ENCODE data around the gene HSD17B14. TPM values are rescaled to one million over a fixed set of nuclear protein-coding genes. Genes with fewer than 3 reads are reported as not detected.

The HSD17B14 gene
- total RNA-seq, 1 donor from 2014 or later: 1.0 TPM

- Mint-ChIP-seq H3K27me3 (ENCODE audit: unreplicated experiment) (peaks cover 9% of the 10 kb centered on the region), H3K27ac (ENCODE audit: unreplicated experiment) (no peak overlapping the region), H3K9me3 (ENCODE audit: unreplicated experiment) (no peaks in the 10 kb centered on the region), H3K36me3 (ENCODE audit: unreplicated experiment) (no peaks in the 10 kb centered on the region), H3K4me3 (ENCODE audit: unreplicated experiment) (no peak overlapping the region), H3K4me1 (ENCODE audit: low read depth, unreplicated experiment) (no peaks in the 10 kb centered on the region)
- DNase-seq: no peak
- TF ChIP-seq CTCF (IDR thresholded peaks at IDR 0.05; ENCODE audit: partially characterized antibody, unreplicated experiment): no peak
Measured at GRCh38 chr19:48822514-48822913, 13.8 kb downstream of the HSD17B14 start.

GRCh38 chr19:48821633-48822032 lies 14.7 kb downstream of the HSD17B14 start:
- Mint-ChIP-seq H3K27ac (ENCODE audit: unreplicated experiment) (no peak overlapping the region), H3K36me3 (ENCODE audit: unreplicated experiment) (no peaks in the 10 kb centered on the region), H3K4me3 (ENCODE audit: unreplicated experiment) (no peak overlapping the region), H3K9me3 (ENCODE audit: unreplicated experiment) (no peaks in the 10 kb centered on the region), H3K27me3 (ENCODE audit: unreplicated experiment) (peaks cover 9% of the 10 kb centered on the region), H3K4me1 (ENCODE audit: low read depth, unreplicated experiment) (no peaks in the 10 kb centered on the region)
- no peak for DNase-seq
- no peak for TF ChIP-seq CTCF (IDR thresholded peaks at IDR 0.05; ENCODE audit: partially characterized antibody, unreplicated experiment)

GRCh38 chr19:48819366-48819816 lies 16.9 kb downstream of the HSD17B14 start:
- Mint-ChIP-seq H3K27ac (ENCODE audit: unreplicated experiment) (no peak overlapping the region), H3K9me3 (ENCODE audit: unreplicated experiment) (peaks cover 3% of the 10 kb centered on the region), H3K36me3 (ENCODE audit: unreplicated experiment) (no peaks in the 10 kb centered on the region), H3K27me3 (ENCODE audit: unreplicated experiment) (peaks cover 14% of the 10 kb centered on the region), H3K4me3 (ENCODE audit: unreplicated experiment) (no peak overlapping the region), H3K4me1 (ENCODE audit: low read depth, unreplicated experiment) (no peaks in the 10 kb centered on the region)
- no peak for TF ChIP-seq CTCF (IDR thresholded peaks at IDR 0.05; ENCODE audit: partially characterized antibody, unreplicated experiment)
- no peak for DNase-seq

- H3K4me1 Mint-ChIP-seq (ENCODE audit: low read depth, unreplicated experiment): no peaks in the 10 kb centered on the region
- H3K36me3 Mint-ChIP-seq (ENCODE audit: unreplicated experiment): no peaks in the 10 kb centered on the region
- no peak overlapping the region for H3K4me3 Mint-ChIP-seq (ENCODE audit: unreplicated experiment)
- H3K27ac Mint-ChIP-seq (ENCODE audit: unreplicated experiment): no peak overlapping the region
- peaks cover 14% of the 10 kb centered on the region for H3K27me3 Mint-ChIP-seq (ENCODE audit: unreplicated experiment)
- no peak for TF ChIP-seq CTCF (IDR thresholded peaks at IDR 0.05; ENCODE audit: partially characterized antibody, unreplicated experiment)
- DNase-seq: no peak
- H3K9me3 Mint-ChIP-seq (ENCODE audit: unreplicated experiment): peaks cover 3% of the 10 kb centered on the region
Measured at GRCh38 chr19:48818234-48818820, 18.0 kb downstream of the HSD17B14 start.

- Mint-ChIP-seq H3K27ac (ENCODE audit: unreplicated experiment) (no peak overlapping the region), H3K27me3 (ENCODE audit: unreplicated experiment) (peaks cover 14% of the 10 kb centered on the region), H3K4me3 (ENCODE audit: unreplicated experiment) (no peak overlapping the region), H3K36me3 (ENCODE audit: unreplicated experiment) (no peaks in the 10 kb centered on the region), H3K4me1 (ENCODE audit: low read depth, unreplicated experiment) (peaks cover 2% of the 10 kb centered on the region), H3K9me3 (ENCODE audit: unreplicated experiment) (peaks cover 3% of the 10 kb centered on the region)
- no peak for TF ChIP-seq CTCF (IDR thresholded peaks at IDR 0.05; ENCODE audit: partially characterized antibody, unreplicated experiment)
- no peak for DNase-seq
Measured at GRCh38 chr19:48817585-48818124, 18.6 kb downstream of the HSD17B14 start.

Measured in glutamatergic neuron (in vitro differentiated cells).